Measurements from ENCODE around the gene DOCK4.

DNA sequence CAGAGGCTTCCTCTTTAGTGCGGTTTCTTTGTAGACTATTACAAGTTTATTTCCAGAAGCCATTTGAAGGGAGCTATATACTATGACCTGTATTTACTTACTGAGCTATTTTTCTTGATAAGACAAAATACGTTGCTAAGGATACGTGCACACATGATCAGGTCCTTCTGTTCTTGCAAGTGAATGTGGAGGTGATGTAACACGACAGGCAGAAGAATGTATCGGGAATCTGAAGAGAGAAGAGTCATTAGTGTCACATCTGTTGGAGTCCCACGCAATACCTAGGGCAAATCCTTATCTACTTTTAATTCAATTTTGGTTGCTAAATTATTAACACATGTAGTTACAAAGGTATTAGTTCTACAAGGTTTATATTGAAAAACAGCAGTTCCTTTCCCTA, 359.3 kb downstream of the DOCK4 start:
- TF ChIP-seq, protein P1, sequence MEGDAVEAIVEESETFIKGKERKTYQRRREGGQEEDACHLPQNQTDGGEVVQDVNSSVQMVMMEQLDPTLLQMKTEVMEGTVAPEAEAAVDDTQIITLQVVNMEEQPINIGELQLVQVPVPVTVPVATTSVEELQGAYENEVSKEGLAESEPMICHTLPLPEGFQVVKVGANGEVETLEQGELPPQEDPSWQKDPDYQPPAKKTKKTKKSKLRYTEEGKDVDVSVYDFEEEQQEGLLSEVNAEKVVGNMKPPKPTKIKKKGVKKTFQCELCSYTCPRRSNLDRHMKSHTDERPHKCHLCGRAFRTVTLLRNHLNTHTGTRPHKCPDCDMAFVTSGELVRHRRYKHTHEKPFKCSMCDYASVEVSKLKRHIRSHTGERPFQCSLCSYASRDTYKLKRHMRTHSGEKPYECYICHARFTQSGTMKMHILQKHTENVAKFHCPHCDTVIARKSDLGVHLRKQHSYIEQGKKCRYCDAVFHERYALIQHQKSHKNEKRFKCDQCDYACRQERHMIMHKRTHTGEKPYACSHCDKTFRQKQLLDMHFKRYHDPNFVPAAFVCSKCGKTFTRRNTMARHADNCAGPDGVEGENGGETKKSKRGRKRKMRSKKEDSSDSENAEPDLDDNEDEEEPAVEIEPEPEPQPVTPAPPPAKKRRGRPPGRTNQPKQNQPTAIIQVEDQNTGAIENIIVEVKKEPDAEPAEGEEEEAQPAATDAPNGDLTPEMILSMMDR (IDR thresholded peaks at IDR 0.05) = no peak
- TF ChIP-seq POLR2A (IDR thresholded peaks at IDR 0.05) = no peak
